ENCODE results near the gene DEFB124.

DEFB124 gene

GRCh38 chr20:31523361-31524283 lies 48.7 kb upstream of the DEFB124 start:
- POLR2A ChIA-PET: interaction anchor here (1.2 kb wide), 1 partner anchor 49 kb away, joined by 3 read pairs; no protein-coding TSS in a partner anchor
- H3K4me1 ChIP-seq (ENCODE audit: control insufficient read depth, insufficient read depth, low read length): no peaks in the 10 kb centered on the region
- TF ChIP-seq ZNF510 (tag by site-specific recombination; IDR thresholded peaks at IDR 0.05; ENCODE audit: insufficient replicate concordance): no peak
- TF ChIP-seq KLF1 (tag by site-specific recombination; IDR thresholded peaks at IDR 0.05): peak; percentile 92
- TF ChIP-seq ZSCAN4 (tag by site-specific recombination; IDR thresholded peaks at IDR 0.05): no peak
- TF ChIP-seq ZFHX2 (tag by site-specific recombination; conservative IDR thresholded peaks at IDR 0.05): peak; percentile 48; the same call in 1 of the 2 replicates
- no peak for TF ChIP-seq ZBTB44 (tag by site-specific recombination; IDR thresholded peaks at IDR 0.05)
- TF ChIP-seq, protein P1, sequence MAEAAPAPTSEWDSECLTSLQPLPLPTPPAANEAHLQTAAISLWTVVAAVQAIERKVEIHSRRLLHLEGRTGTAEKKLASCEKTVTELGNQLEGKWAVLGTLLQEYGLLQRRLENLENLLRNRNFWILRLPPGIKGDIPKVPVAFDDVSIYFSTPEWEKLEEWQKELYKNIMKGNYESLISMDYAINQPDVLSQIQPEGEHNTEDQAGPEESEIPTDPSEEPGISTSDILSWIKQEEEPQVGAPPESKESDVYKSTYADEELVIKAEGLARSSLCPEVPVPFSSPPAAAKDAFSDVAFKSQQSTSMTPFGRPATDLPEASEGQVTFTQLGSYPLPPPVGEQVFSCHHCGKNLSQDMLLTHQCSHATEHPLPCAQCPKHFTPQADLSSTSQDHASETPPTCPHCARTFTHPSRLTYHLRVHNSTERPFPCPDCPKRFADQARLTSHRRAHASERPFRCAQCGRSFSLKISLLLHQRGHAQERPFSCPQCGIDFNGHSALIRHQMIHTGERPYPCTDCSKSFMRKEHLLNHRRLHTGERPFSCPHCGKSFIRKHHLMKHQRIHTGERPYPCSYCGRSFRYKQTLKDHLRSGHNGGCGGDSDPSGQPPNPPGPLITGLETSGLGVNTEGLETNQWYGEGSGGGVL (tag by site-specific recombination; IDR thresholded peaks at IDR 0.05): 0 out of 2 replicates have a peak, but pooled peaks have one; percentile 12
- no peak for TF ChIP-seq ZNF248 (tag by site-specific recombination; IDR thresholded peaks at IDR 0.05)
- TF ChIP-seq EGR2 (tag by site-specific recombination; IDR thresholded peaks at IDR 0.05; ENCODE audit: low read depth): peak; percentile 36; the same call in 1 of the 2 replicates
- H3K36me3 ChIP-seq (ENCODE audit: control insufficient read depth in 2 of 2, insufficient read depth in 1 of 2, low read length in 2 of 2): peaks cover 18 to 72% of the 10 kb centered on the region in 2 experiments
- H3K27ac ChIP-seq (ENCODE audit: extremely low read depth, low read depth, low read length): no peak overlapping the region
- CTCF ChIA-PET: no interaction called here
- no peaks in the 10 kb centered on the region for H3K9me3 ChIP-seq (ENCODE audit: control insufficient read depth, insufficient read depth, low read depth, low read length)
- no peak overlapping the region for H3K4me3 ChIP-seq (ENCODE audit: low read depth, low read length)

DNA sequence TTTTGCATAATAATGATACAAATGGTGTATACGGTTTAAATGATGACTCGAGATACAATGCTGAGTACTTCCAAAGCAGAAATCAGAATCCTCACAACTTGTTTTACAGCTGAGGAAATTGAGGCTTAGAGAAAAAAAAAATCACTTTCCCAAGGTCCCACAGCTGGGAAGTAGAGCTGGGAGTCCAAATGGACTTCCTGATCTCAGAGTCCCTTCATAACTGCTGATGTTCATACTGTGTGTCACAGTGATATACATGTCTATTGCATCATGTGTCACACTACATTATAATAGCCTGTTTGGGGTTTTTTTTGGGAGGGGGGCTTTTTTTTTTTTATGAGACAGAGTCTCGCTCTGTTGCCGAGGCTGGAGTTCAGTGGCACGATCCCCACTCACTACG lies 47.8 kb upstream of the DEFB124 start:
- Histone ChIP-seq H3K36me3 (ENCODE audit: control insufficient read depth in 2 of 2, insufficient read depth in 1 of 2, low read length in 2 of 2) (peaks cover 9 to 63% of the 10 kb centered on the region in 2 experiments), H3K4me1 (ENCODE audit: control insufficient read depth, insufficient read depth, low read length) (no peaks in the 10 kb centered on the region), H3K4me3 (ENCODE audit: low read depth, low read length) (no peak overlapping the region), H3K9me3 (ENCODE audit: control insufficient read depth, insufficient read depth, low read depth, low read length) (no peaks in the 10 kb centered on the region), H3K27ac (ENCODE audit: extremely low read depth, low read depth, low read length) (no peak overlapping the region)
- ChIA-PET CTCF (interaction anchor here (0.6 to 0.9 kb wide), 2 partner anchors 8 to 37 kb away, joined by 3 to 4 read pairs; no protein-coding TSS in a partner anchor), POLR2A (interaction anchor here (1.2 kb wide), 1 partner anchor 50 kb away, joined by 3 read pairs; no protein-coding TSS in a partner anchor)
- TF ChIP-seq ZNF548 (tag by site-specific recombination; IDR thresholded peaks at IDR 0.05) (no peak), IKZF3 (tag by site-specific recombination; IDR thresholded peaks at IDR 0.05) (no peak), ZNF704 (tag by site-specific recombination; IDR thresholded peaks at IDR 0.05) (no peak), ZNF843 (tag by site-specific recombination; IDR thresholded peaks at IDR 0.05) (no peak), ZNF112 (tag by site-specific recombination; IDR thresholded peaks at IDR 0.05) (no peak), TRIM28 (IDR thresholded peaks at IDR 0.05; ENCODE audit: borderline replicate concordance, low read length) (no peak), SP2 (tag by site-specific recombination; IDR thresholded peaks at IDR 0.05) (no peak), ZNF341 (tag by site-specific recombination; IDR thresholded peaks at IDR 0.05; ENCODE audit: low read depth) (no peak), ZNF776 (tag by site-specific recombination; IDR thresholded peaks at IDR 0.05; ENCODE audit: borderline replicate concordance) (no peak), ZFHX2 (tag by site-specific recombination; conservative IDR thresholded peaks at IDR 0.05) (no peak), CTCF (tag by site-specific recombination; IDR thresholded peaks at IDR 0.05) (no peak), ZNF701 (tag by site-specific recombination; IDR thresholded peaks at IDR 0.05) (no peak), ZNF549 (tag by site-specific recombination; IDR thresholded peaks at IDR 0.05) (no peak), ZSCAN30 (tag by site-specific recombination; IDR thresholded peaks at IDR 0.05) (no peak)
- TF ChIP-seq, protein P2, sequence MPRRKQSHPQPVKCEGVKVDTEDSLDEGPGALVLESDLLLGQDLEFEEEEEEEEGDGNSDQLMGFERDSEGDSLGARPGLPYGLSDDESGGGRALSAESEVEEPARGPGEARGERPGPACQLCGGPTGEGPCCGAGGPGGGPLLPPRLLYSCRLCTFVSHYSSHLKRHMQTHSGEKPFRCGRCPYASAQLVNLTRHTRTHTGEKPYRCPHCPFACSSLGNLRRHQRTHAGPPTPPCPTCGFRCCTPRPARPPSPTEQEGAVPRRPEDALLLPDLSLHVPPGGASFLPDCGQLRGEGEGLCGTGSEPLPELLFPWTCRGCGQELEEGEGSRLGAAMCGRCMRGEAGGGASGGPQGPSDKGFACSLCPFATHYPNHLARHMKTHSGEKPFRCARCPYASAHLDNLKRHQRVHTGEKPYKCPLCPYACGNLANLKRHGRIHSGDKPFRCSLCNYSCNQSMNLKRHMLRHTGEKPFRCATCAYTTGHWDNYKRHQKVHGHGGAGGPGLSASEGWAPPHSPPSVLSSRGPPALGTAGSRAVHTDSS (tag by site-specific recombination; IDR thresholded peaks at IDR 0.05): no peak
